Upper lobe of right lung (tissue), 1 donor: ENCODE data around the gene CEP192. TPM values are rescaled to one million over a fixed set of nuclear protein-coding genes. Genes with fewer than 3 reads are reported as not detected.

Source experiments
- ATAC-seq: fragments of 200-7000 bp; cut with Tn5 transposase; one replicate; pipeline ENCODE4 v1.9.1; 2020; ENCODE audit warnings: mild to moderate bottlenecking, moderate library complexity
- DNase-seq: peaks from one replicate; pipeline ENCODE4 v3.0.0-alpha.2; 2020
- H3K27ac ChIP-seq: fragments of 200-600 bp; one replicate; pipeline ENCODE4 v1.8.0; 2022
- H3K27me3 ChIP-seq: fragments of 200-600 bp; one replicate; pipeline ENCODE4 v1.8.0; 2022; ENCODE audit warnings: mild to moderate bottlenecking
- H3K36me3 ChIP-seq: fragments of 200-600 bp; one replicate; pipeline ENCODE4 v1.8.0; 2022
- H3K4me1 ChIP-seq: fragments of 200-600 bp; one replicate; pipeline ENCODE4 v1.8.0; 2022
- H3K4me3 ChIP-seq: fragments of 200-600 bp; one replicate; pipeline ENCODE4 v1.8.0; 2022; ENCODE audit warnings: mild to moderate bottlenecking
- H3K9me3 ChIP-seq: fragments of 200-600 bp; one replicate; pipeline ENCODE4 v1.8.0; 2022
- intact Hi-C: fragments of 100-400 bp; cut with DNase I; formaldehyde crosslinking; loops from one replicate; pipeline ENCODE4 v1.11.0; 2022
- total RNA-seq: library from RNA; stranded (reverse); fragmentation: NEBNext Ultra II Directional; extraction: Animal tissue kit (Norgen Biotek cat#: 25700); gene quantifications from one replicate; pipeline ENCODE4 v1.2.1, GENCODE V29; 2021
- TF ChIP-seq, protein P1 (sequence below): fragments of 200-600 bp; IDR thresholded peaks from one replicate; pipeline ENCODE4 v1.8.0; 2022; ENCODE audit warnings: antibody characterized with exemption
- donor health status: DM: no; HTN: yes; CAD: no; lungs with severe emphysema.

The CEP192 gene
- total RNA-seq, 1 donor from 2014 or later, result 24.6 TPM

DNA sequence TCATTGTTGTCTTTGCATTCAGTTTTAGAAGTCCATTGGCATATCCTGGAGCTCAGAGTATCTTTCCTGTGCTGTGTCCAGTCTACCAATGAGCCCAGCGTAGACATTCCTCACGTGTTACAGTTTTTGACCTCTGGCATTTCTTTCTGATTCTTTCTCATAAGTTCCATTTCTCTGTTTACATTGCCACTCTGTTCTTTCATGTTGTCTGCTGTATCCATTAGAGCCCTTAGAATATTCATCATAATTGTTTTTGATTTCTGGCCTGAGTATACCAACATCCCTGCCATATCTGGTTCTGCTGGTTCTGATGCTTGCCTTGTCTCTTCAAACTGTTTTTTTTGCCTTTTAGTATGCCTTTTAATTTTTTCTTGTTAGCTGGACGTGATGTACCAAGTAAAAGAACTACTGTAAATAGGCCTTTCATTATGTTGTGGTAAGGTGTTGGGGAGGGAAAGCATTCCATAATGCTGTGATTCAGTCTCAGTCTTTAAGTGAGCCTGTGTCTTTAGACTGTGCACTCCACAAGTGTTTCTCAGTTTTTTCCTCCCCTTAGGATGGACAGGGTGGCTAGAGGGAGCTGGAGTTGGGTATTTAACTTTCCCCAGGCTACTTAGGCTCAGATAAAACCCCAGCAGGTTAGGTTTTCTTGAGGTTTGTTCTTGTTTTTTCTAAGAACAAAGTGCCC is 35.6 kb downstream of the CEP192 start:
- intact Hi-C loops, result no loop called here
- DNase-seq, result no peak
- H3K36me3 ChIP-seq, result peaks cover 69% of the 10 kb centered on the region

GRCh38 chr18:13028869-13029268 is 37.7 kb downstream of the CEP192 start:
- intact Hi-C loops, result no loop called here

More for the DNA sequence above, 35.6 kb downstream of the CEP192 start:
- H3K27ac ChIP-seq, result no peak overlapping the region
- H3K4me3 ChIP-seq, result no peak overlapping the region
- no peak for ATAC-seq
- H3K4me1 ChIP-seq, result no peaks in the 10 kb centered on the region
- H3K27me3 ChIP-seq, result no peaks in the 10 kb centered on the region
- TF ChIP-seq, protein P1, sequence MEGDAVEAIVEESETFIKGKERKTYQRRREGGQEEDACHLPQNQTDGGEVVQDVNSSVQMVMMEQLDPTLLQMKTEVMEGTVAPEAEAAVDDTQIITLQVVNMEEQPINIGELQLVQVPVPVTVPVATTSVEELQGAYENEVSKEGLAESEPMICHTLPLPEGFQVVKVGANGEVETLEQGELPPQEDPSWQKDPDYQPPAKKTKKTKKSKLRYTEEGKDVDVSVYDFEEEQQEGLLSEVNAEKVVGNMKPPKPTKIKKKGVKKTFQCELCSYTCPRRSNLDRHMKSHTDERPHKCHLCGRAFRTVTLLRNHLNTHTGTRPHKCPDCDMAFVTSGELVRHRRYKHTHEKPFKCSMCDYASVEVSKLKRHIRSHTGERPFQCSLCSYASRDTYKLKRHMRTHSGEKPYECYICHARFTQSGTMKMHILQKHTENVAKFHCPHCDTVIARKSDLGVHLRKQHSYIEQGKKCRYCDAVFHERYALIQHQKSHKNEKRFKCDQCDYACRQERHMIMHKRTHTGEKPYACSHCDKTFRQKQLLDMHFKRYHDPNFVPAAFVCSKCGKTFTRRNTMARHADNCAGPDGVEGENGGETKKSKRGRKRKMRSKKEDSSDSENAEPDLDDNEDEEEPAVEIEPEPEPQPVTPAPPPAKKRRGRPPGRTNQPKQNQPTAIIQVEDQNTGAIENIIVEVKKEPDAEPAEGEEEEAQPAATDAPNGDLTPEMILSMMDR, result no peak
- peaks cover 4% of the 10 kb centered on the region for H3K9me3 ChIP-seq

DNA sequence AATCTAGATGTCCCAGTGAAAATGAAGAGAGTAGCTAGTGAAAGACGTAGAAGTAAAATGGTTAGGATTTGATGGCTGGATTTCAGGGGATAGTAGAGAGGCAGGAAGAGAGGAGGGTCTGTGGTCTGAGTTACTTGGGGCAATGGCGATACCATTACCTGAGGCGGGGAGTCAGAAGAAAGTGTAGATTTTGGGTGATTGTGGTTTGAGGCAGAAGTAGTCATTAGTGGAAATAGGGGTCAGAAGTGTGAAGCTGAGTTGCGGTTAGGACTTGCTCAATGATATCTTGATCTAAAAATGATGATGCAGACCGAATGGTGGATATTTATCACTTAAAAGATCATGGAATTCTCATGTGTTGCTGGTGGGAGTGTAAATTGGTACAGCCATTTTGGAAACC is 41.0 kb downstream of the CEP192 start:
- Histone ChIP-seq H3K27me3 (no peaks in the 10 kb centered on the region), H3K4me3 (no peak overlapping the region), H3K9me3 (no peaks in the 10 kb centered on the region), H3K27ac (no peak overlapping the region), H3K4me1 (no peaks in the 10 kb centered on the region), H3K36me3 (peaks cover 48% of the 10 kb centered on the region)
- TF ChIP-seq, protein P1, result no peak
- intact Hi-C loops, result no loop called here
- DNase-seq (no peak), ATAC-seq (no peak)

More at GRCh38 chr18:13028869-13029268, 37.7 kb downstream of the CEP192 start:
- Histone ChIP-seq H3K27me3 (no peaks in the 10 kb centered on the region), H3K27ac (no peak overlapping the region), H3K36me3 (peaks cover 71% of the 10 kb centered on the region), H3K4me1 (no peaks in the 10 kb centered on the region), H3K4me3 (no peak overlapping the region), H3K9me3 (no peaks in the 10 kb centered on the region)
- ATAC-seq, result no peak
- no peak for DNase-seq
- TF ChIP-seq, protein P1, result no peak

DNA sequence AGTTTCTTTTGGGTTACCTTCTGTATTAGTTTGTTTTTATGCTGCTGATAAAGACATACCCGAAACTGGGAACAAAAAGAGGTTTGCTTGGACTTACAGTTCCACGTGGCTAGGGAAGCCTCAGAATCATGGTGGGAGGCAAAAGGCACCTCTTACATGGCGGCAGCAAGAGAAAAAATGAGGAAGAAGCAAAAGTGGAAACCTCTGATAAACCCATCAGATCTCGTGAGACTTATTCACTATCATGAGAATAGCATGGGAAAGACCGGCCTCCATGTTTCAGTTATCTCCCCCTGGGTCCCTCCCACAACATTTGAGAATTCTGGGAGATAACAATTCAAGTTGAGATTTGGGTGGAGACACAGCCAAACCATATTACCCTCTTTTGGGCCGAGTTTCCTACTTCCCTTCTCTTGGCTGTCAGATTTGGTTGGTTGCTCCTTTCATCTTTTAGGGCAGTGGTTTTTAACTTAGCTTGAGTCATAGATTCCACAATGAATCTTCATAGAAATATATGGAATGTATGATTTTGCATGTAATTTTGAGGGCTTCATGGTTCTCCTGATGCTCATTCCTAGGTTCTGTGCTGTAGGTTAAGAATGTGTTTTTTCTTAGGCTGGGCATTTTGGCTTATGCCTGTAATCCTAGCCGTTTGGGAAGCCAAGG is 44.2 kb downstream of the CEP192 start:
- Histone ChIP-seq H3K27me3 (no peaks in the 10 kb centered on the region), H3K36me3 (peaks cover 19% of the 10 kb centered on the region), H3K9me3 (no peaks in the 10 kb centered on the region), H3K4me3 (no peak overlapping the region), H3K4me1 (no peaks in the 10 kb centered on the region), H3K27ac (no peak overlapping the region)
- ATAC-seq (no peak), DNase-seq (no peak)
- intact Hi-C loops, result no loop called here
- TF ChIP-seq, protein P1, result no peak

- H3K4me3 ChIP-seq, result no peak overlapping the region
- ATAC-seq, result no peak
- intact Hi-C loops, result no loop called here
- H3K4me1 ChIP-seq, result no peaks in the 10 kb centered on the region
- no peaks in the 10 kb centered on the region for H3K9me3 ChIP-seq
- no peaks in the 10 kb centered on the region for H3K27me3 ChIP-seq
- H3K36me3 ChIP-seq, result peaks cover 8% of the 10 kb centered on the region
- no peak for DNase-seq
- TF ChIP-seq, protein P1, result no peak
- H3K27ac ChIP-seq, result no peak overlapping the region
Measured at GRCh38 chr18:13036622-13037320, 45.6 kb downstream of the CEP192 start.
